ENCODE data around the gene TMUB1.

TMUB1 gene

GRCh38 chr7:151073990-151074389, 9.3 kb downstream of the TMUB1 start:
- Histone ChIP-seq H3K27me3 (ENCODE audit: insufficient read depth, low read depth) (no peaks in the 10 kb centered on the region), H3K36me3 (ENCODE audit: insufficient read depth) (peaks cover 8% of the 10 kb centered on the region; the same call in 1 of the 2 replicates), H4K20me1 (ENCODE audit: insufficient read depth) (no peaks in the 10 kb centered on the region), H3K9ac (no peak overlapping the region), H3K4me1 (ENCODE audit: low read depth, poor library complexity, severe bottlenecking) (peaks cover 3% of the 10 kb centered on the region), H2AFZ (ENCODE audit: low read depth) (no peak overlapping the region), H3K4me3 (IDR thresholded peaks at IDR 0.05; ENCODE audit: insufficient read depth, low read depth, low read length) (no peak overlapping the region), H3K79me2 (ENCODE audit: insufficient read depth, low read depth) (peaks cover 2% of the 10 kb centered on the region; the same call in 1 of the 2 replicates), H3K4me2 (no peak overlapping the region), H3K27ac (no peak overlapping the region)
- TF ChIP-seq CTCF (conservative IDR thresholded peaks at IDR 0.05; ENCODE audit: low read depth, low read length): no peak

- H3K4me2 ChIP-seq: no peak overlapping the region
- no peak overlapping the region for H3K9ac ChIP-seq
- no peaks in the 10 kb centered on the region for H3K79me2 ChIP-seq (ENCODE audit: insufficient read depth, low read depth)
- H3K4me1 ChIP-seq (ENCODE audit: low read depth, poor library complexity, severe bottlenecking): no peaks in the 10 kb centered on the region
- H3K36me3 ChIP-seq (ENCODE audit: insufficient read depth): peaks cover 8% of the 10 kb centered on the region; the same call in 1 of the 2 replicates
- H3K4me3 ChIP-seq (IDR thresholded peaks at IDR 0.05; ENCODE audit: insufficient read depth, low read depth, low read length): no peak overlapping the region
- no peak for TF ChIP-seq CTCF (conservative IDR thresholded peaks at IDR 0.05; ENCODE audit: low read depth, low read length)
- no peak overlapping the region for H2AFZ ChIP-seq (ENCODE audit: low read depth)
- no peaks in the 10 kb centered on the region for H4K20me1 ChIP-seq (ENCODE audit: insufficient read depth)
- H3K27ac ChIP-seq: no peak overlapping the region
- H3K27me3 ChIP-seq (ENCODE audit: insufficient read depth, low read depth): no peaks in the 10 kb centered on the region
Measured at GRCh38 chr7:151071032-151071866, 12.0 kb downstream of the TMUB1 start.

- Histone ChIP-seq H3K27me3 (ENCODE audit: insufficient read depth, low read depth) (no peaks in the 10 kb centered on the region), H3K4me1 (ENCODE audit: low read depth, poor library complexity, severe bottlenecking) (no peaks in the 10 kb centered on the region), H3K9ac (no peak overlapping the region), H3K4me3 (IDR thresholded peaks at IDR 0.05; ENCODE audit: insufficient read depth, low read depth, low read length) (no peak overlapping the region), H3K79me2 (ENCODE audit: insufficient read depth, low read depth) (no peaks in the 10 kb centered on the region), H3K4me2 (no peak overlapping the region), H3K36me3 (ENCODE audit: insufficient read depth) (peaks cover 8% of the 10 kb centered on the region; the same call in 1 of the 2 replicates), H3K27ac (no peak overlapping the region), H2AFZ (ENCODE audit: low read depth) (no peak overlapping the region), H4K20me1 (ENCODE audit: insufficient read depth) (no peaks in the 10 kb centered on the region)
- no peak for TF ChIP-seq CTCF (conservative IDR thresholded peaks at IDR 0.05; ENCODE audit: low read depth, low read length)
Measured at GRCh38 chr7:151070574-151070960, 12.7 kb downstream of the TMUB1 start.

GRCh38 chr7:151069841-151070573, 13.3 kb downstream of the TMUB1 start:
- H3K9ac ChIP-seq: no peak overlapping the region
- no peaks in the 10 kb centered on the region for H3K27me3 ChIP-seq (ENCODE audit: insufficient read depth, low read depth)
- no peaks in the 10 kb centered on the region for H3K79me2 ChIP-seq (ENCODE audit: insufficient read depth, low read depth)
- no peaks in the 10 kb centered on the region for H4K20me1 ChIP-seq (ENCODE audit: insufficient read depth)
- no peak for TF ChIP-seq CTCF (conservative IDR thresholded peaks at IDR 0.05; ENCODE audit: low read depth, low read length)
- H3K36me3 ChIP-seq (ENCODE audit: insufficient read depth): peaks cover 8% of the 10 kb centered on the region; the same call in 1 of the 2 replicates
- no peak overlapping the region for H3K27ac ChIP-seq
- no peak overlapping the region for H3K4me2 ChIP-seq
- H3K4me1 ChIP-seq (ENCODE audit: low read depth, poor library complexity, severe bottlenecking): no peaks in the 10 kb centered on the region
- no peak overlapping the region for H3K4me3 ChIP-seq (IDR thresholded peaks at IDR 0.05; ENCODE audit: insufficient read depth, low read depth, low read length)
- no peak overlapping the region for H2AFZ ChIP-seq (ENCODE audit: low read depth)

All from KMS-11 (cell line).